Effector memory CD8-positive, alpha-beta T cell (primary cell): ENCODE measurements around the gene EZR.

Experiments
- ATAC-seq: fragments of 150-1000 bp; cut with Tn5 transposase; replicated peaks from 2 replicates; pipeline ENCODE4 v1.10.0; 2021; ENCODE audit warnings: mild to moderate bottlenecking, moderate library complexity
- DNase-seq, 3 experiments: peaks; one replicate each; pipeline ENCODE4 v3.0.0; 2021
- H3K27ac Mint-ChIP-seq, 2 donors: one replicate each; pipeline ENCODE4 v1.8.0; 2022; ENCODE audit warnings: mild to moderate bottlenecking in 2 of 2, mixed read lengths in 2 of 2, moderate library complexity in 2 of 2
- H3K27me3 Mint-ChIP-seq, 2 donors: one replicate each; pipeline ENCODE4 v1.8.0; 2022; ENCODE audit warnings: mixed read lengths in 2 of 2
- H3K36me3 Mint-ChIP-seq: one replicate; pipeline ENCODE4 v1.8.0; 2022; ENCODE audit warnings: mild to moderate bottlenecking, moderate library complexity, mixed read lengths; ENCODE audit not compliant: insufficient read depth
- H3K4me1 Mint-ChIP-seq, 2 donors: one replicate each; pipeline ENCODE4 v1.8.0; 2022; ENCODE audit warnings: low read depth in 2 of 2, mixed read lengths in 2 of 2
- H3K4me3 Mint-ChIP-seq, 2 donors: one replicate each; pipeline ENCODE4 v1.8.0; 2022; ENCODE audit warnings: mild to moderate bottlenecking in 2 of 2, mixed read lengths in 2 of 2, moderate library complexity in 2 of 2
- H3K9me3 Mint-ChIP-seq, 2 donors: one replicate each; pipeline ENCODE4 v1.8.0; 2022; ENCODE audit warnings: mixed read lengths in 2 of 2

EZR gene

DNA sequence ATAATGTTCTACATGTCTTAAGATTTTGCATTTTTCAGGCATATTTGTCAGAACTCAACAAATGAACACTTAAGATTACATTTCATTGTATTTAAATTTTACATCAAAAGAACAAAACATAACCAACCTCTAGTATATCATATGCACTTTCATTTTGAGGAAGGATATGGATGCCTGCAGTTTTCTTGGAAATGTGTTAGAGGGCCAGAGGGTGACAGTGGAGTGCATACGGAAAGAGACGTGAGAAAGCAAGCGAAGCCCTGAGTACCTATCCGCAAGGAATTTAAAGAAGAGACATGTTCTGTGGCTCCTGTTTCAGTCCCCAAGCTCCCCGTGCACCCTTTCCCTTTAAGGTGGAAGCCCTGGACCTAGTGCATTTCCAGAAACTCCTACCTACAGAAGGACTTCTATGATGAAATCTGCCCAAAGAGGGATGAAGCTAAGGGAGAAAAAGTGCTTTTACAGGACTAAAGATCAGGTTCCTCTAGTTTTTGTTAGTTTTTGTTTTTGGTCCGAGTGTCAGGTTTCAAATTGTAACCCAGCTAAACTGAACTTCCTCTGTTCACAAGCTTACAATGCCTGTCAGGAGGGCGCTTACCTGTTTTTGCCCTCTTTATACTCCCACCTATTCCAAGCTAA, 38.8 kb downstream of the EZR start:
- peak overlapping the region; percentile 38 to 54 for H3K27ac Mint-ChIP-seq
- H3K9me3 Mint-ChIP-seq = no peaks in the 10 kb centered on the region
- H3K36me3 Mint-ChIP-seq = peaks cover 99% of the 10 kb centered on the region
- H3K4me1 Mint-ChIP-seq = peaks cover 23 to 36% of the 10 kb centered on the region in 2 donors
- ATAC-seq (no peak), DNase-seq (no peak)
- no peaks in the 10 kb centered on the region for H3K27me3 Mint-ChIP-seq
- no peak overlapping the region for H3K4me3 Mint-ChIP-seq

DNA sequence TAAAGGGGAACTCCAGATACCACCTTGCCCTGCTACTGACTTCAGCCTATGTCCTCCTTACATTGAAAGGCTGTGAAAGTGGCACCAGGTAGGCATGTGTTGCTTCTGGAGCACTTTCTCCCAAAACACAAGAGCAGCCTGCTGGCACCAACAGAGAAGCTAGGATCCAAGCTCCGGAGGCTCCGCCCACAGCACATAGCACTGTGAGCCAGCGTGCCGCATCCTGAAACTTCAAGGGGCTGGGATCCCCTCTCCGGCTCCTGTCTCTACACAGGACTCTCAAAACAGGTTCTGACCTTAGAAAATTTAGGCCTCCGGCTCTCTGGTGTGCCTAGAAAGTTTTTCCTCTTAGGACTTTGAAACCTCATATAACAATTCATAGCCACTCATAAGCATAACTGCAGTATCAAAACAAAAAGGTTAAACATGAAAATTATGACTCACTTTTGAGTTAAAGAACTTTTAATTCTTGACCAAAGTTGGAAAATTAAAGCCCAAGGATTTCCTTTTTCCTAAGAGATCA, 41.1 kb downstream of the EZR start:
- Mint-ChIP-seq H3K9me3 (no peaks in the 10 kb centered on the region), H3K4me1 (peaks cover 30 to 54% of the 10 kb centered on the region in 2 donors), H3K27me3 (no peaks in the 10 kb centered on the region), H3K4me3 (no peak overlapping the region), H3K36me3 (peaks cover 99% of the 10 kb centered on the region), H3K27ac (peak overlapping the region; percentile 84 to 88)
- DNase-seq (no peak), ATAC-seq (no peak)

DNA sequence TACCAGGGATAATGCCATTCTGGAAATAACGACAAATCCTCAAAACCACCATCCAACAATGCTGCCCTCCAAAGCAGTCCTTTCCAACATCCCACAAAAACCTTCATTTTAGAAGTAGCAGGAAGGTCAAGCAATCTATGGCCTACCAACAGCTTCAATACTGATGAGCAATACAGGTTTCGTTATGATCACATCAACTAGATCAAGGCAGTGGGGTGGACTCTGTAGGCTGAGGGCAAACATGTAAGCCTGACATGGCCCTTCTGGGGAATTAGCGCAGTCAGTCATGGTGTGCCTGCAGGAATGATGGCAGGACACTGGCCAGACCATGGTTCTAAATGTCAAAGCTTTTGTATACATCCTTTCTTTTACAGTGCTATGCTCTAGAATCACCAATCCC, 41.7 kb downstream of the EZR start:
- Mint-ChIP-seq H3K4me1 (peaks cover 35 to 60% of the 10 kb centered on the region in 2 donors), H3K27ac (peak overlapping the region; percentile 65 to 84), H3K27me3 (no peaks in the 10 kb centered on the region), H3K9me3 (no peaks in the 10 kb centered on the region), H3K36me3 (peaks cover 99% of the 10 kb centered on the region), H3K4me3 (peak overlapping the region in 1 of 2 donors; percentile 0)
- DNase-seq (no peak), ATAC-seq (no peak)

DNA sequence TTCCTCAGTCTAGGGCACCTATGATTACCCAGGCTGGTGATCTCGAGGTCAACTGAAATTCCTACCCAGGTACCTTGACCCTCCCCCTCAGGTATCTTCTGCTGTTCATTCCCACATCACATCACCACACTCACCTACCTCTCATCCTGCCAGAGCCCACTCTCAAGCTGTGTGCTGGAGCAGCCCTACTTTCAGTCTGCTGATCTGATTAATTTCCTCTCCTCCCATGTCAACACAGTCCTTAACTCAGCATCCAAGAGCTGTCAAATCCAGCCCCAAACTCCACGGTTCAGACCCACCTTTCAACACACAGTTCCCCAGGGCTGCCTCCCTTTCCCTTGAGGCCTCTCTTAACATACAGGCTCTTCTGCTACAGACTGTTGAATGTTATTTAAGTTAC, 42.4 kb downstream of the EZR start:
- Mint-ChIP-seq H3K27ac (peak overlapping the region; percentile 65 to 84), H3K27me3 (no peaks in the 10 kb centered on the region), H3K36me3 (peaks cover 99% of the 10 kb centered on the region), H3K4me1 (peaks cover 43 to 66% of the 10 kb centered on the region in 2 donors), H3K4me3 (no peak overlapping the region), H3K9me3 (no peaks in the 10 kb centered on the region)
- DNase-seq = no peak
- no peak for ATAC-seq

DNA sequence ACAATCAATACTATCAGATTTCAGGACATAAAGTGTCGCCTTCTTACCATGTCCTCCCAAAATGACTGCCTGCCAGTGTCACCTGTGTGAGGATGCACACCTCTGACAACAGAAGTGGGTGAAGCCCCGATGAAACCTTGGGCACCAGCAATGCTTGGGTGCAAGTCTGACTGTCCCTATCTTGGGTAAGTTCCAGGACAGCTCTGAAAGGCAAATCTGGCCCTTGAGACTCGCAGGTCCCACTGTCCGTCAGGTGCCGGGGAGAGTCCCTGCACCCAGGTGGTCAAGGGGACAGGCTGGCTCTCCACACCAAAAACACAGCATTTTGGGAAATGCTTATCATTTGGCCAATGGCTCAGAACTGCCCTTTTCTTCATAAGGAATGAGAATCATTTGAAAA, 43.3 kb downstream of the EZR start:
- H3K36me3 Mint-ChIP-seq = peaks cover 99% of the 10 kb centered on the region
- DNase-seq (no peak), ATAC-seq (no peak)
- no peak overlapping the region for H3K4me3 Mint-ChIP-seq
- no peaks in the 10 kb centered on the region for H3K9me3 Mint-ChIP-seq
- peak overlapping the region; percentile 32 to 96 for H3K27ac Mint-ChIP-seq
- H3K4me1 Mint-ChIP-seq = peaks cover 46 to 68% of the 10 kb centered on the region in 2 donors
- H3K27me3 Mint-ChIP-seq = no peaks in the 10 kb centered on the region

DNA sequence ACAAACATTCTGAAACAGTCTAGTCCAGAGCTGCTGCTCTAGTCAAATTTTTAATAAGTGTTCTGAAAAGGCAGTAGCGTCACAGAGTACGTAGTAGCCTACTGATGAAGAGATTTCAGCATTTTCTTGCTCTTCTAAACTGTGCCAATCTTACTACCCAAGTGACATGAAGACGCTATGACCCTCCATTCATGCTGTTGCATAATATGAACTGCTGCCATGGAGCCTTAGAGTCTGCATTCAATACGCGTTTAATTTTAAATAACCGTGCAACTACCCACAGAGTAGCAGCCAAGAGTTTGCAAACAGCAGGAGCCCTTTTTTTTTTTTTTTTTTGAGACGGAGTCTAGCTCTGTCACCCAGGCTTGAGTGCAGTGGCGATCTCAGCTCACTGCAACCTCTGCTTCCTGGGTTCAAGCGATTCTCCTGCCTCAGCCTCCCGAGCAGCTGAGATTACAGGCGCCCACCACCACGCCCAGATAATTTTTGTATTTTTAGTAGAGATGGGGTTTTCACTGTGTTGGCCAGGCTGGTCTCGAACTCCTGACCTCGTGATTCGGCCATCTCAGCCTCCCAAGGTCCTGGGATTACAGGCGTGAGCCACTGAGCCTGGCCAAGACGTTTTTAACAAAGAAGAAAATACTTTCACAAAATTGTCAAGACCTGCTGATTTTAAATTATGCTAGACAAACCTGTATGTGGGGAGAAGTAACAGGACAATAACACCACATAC, 44.3 kb downstream of the EZR start:
- Mint-ChIP-seq H3K27ac (peak overlapping the region; percentile 32 to 96), H3K36me3 (peaks cover 99% of the 10 kb centered on the region), H3K4me1 (peaks cover 46 to 65% of the 10 kb centered on the region in 2 donors), H3K9me3 (no peaks in the 10 kb centered on the region), H3K27me3 (no peaks in the 10 kb centered on the region), H3K4me3 (peak overlapping the region in 1 of 2 donors; percentile 14)
- no peak for ATAC-seq
- DNase-seq = no peak

DNA sequence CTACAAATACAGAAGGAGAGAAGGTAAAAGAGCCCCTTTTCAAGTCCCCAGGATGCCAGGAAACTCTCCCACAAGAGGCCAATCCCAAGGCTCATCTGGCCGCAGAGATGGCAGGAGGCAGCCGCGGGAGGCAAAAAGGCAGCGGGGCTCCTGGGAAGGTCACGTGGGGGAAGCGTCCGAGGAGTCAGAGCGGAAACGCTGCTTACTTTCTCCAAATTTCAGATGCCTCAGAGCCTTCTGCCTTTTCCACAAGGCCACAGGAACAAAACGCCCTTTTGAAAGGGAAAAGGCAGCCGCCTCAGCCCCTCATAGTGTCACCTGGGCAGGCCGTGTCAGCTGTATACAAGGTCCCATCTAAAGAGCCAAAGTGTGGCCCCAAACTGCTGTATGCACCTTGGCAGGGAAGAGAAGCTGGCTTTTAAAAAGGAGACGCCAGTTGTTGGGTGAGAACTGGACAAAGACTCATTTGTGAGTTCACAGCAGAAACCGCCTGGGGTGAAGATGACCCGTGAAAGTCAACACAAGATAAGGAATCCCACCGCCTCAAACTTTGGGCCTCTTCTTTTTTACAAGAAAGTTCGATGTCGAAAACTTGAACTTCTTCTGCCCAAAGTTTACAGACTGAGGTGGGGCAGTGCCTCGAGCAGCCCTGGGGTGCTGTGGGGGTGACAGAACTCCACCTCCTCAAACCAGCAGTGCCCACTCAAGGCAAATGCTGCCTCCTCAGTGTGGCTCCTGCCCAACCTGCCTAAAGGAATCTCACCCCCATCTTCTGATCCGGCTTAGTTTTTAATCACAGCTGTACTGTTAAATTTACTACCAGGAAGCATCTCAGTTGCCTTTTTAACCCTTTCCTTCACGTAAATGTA, 45.4 kb downstream of the EZR start:
- Mint-ChIP-seq H3K4me1 (peaks cover 44 to 63% of the 10 kb centered on the region in 2 donors), H3K4me3 (peak overlapping the region; percentile 26 to 62), H3K36me3 (peaks cover 100% of the 10 kb centered on the region), H3K27ac (peak overlapping the region; percentile 92 to 96), H3K27me3 (no peaks in the 10 kb centered on the region), H3K9me3 (no peaks in the 10 kb centered on the region)
- no peak for DNase-seq
- no peak for ATAC-seq

DNA sequence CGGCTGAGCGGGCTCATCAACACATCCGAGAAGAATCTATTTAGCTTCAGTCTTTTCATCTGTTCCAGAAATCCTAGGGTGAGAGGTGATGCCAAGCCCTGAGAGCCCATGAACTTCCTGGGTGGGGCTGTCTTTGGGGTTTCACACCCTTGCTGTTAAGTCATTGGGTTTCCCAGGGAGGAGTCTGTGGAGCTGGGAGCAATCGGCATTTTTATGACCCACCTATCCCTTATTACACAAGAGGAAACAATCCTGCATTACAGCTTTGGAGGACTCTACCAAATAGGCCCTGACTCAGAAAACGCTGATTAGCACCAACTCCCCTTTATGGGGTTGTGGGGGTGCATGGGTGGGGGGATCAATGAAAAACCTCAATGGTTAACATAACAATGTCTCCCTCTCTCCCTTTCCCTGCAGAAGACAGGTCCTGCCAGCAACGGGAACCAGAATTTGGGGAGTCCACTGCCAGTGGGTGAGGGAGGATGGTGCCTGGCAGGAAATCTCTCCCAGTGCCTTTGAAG, 46.3 kb downstream of the EZR start:
- no peaks in the 10 kb centered on the region for H3K27me3 Mint-ChIP-seq
- H3K4me1 Mint-ChIP-seq = peaks cover 41 to 59% of the 10 kb centered on the region in 2 donors
- peak overlapping the region; percentile 26 to 62 for H3K4me3 Mint-ChIP-seq
- H3K36me3 Mint-ChIP-seq = peaks cover 100% of the 10 kb centered on the region
- peak; percentile 47 for ATAC-seq
- peak overlapping the region; percentile 92 to 96 for H3K27ac Mint-ChIP-seq
- no peaks in the 10 kb centered on the region for H3K9me3 Mint-ChIP-seq
- no peak for DNase-seq

DNA sequence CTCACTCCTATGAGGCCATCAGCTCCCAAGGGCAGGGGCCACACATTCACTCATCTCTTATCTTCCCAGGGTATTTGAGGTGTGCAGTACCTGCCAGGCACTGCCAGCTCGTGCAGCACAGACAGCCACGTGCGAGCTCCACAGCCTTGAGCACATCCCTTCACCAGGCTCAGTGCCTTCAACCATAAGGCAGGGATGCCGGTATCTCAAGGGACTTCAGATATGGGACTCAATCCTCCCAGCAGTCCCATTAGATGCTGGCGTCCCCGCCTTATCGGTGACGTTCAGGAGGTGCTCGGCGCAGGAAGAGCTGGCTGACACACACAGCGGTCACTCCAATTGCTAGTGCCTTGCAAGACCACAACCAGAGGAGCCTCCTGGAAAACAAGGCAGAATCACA, 47.0 kb downstream of the EZR start:
- ATAC-seq = no peak
- Mint-ChIP-seq H3K27me3 (no peaks in the 10 kb centered on the region), H3K9me3 (no peaks in the 10 kb centered on the region), H3K4me1 (peaks cover 38 to 55% of the 10 kb centered on the region in 2 donors), H3K4me3 (peak overlapping the region; percentile 26 to 62), H3K36me3 (peaks cover 100% of the 10 kb centered on the region), H3K27ac (peak overlapping the region; percentile 92 to 96)
- no peak for DNase-seq

DNA sequence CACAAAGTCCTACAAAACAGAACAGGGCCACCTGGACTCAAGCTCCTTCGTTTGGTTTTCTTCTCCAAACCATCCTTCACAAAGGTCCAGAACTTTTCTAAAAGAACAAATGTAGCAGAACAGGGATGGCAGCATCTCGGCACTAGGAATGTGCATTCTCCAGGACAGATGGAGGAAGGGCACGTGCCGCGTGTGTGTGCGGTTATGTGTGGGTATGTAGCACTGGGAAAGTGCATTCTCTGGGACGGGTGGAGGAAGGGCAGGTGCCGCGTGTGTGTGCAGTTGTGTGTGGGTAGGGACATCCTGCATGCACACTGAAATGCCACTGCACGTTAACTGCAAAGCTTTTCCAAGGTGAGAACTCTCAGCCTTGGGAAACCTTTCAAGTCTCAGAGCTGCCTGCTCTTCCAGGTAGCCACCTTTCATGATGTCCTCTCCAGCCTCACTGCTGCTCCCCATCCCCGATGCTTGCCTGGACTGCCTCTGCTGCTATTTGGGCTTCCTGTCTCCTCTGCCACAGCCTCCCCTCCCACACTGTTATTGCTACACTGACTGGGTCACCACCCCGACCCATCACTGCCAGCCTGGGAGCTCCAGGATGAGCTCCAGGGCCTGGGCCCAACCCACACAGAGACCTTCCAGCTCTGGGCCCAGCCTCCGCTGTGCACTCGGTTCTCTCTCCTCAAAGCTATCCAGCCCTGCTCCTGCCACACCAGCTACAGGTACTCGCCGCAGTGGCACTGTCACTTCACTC, 47.6 kb downstream of the EZR start:
- peaks cover 35 to 50% of the 10 kb centered on the region in 2 donors for H3K4me1 Mint-ChIP-seq
- DNase-seq = no peak
- peak; percentile 11 for ATAC-seq
- peak overlapping the region; percentile 92 to 96 for H3K27ac Mint-ChIP-seq
- H3K9me3 Mint-ChIP-seq = no peaks in the 10 kb centered on the region
- H3K4me3 Mint-ChIP-seq = peak overlapping the region; percentile 26 to 62
- peaks cover 100% of the 10 kb centered on the region for H3K36me3 Mint-ChIP-seq
- H3K27me3 Mint-ChIP-seq = no peaks in the 10 kb centered on the region

DNA sequence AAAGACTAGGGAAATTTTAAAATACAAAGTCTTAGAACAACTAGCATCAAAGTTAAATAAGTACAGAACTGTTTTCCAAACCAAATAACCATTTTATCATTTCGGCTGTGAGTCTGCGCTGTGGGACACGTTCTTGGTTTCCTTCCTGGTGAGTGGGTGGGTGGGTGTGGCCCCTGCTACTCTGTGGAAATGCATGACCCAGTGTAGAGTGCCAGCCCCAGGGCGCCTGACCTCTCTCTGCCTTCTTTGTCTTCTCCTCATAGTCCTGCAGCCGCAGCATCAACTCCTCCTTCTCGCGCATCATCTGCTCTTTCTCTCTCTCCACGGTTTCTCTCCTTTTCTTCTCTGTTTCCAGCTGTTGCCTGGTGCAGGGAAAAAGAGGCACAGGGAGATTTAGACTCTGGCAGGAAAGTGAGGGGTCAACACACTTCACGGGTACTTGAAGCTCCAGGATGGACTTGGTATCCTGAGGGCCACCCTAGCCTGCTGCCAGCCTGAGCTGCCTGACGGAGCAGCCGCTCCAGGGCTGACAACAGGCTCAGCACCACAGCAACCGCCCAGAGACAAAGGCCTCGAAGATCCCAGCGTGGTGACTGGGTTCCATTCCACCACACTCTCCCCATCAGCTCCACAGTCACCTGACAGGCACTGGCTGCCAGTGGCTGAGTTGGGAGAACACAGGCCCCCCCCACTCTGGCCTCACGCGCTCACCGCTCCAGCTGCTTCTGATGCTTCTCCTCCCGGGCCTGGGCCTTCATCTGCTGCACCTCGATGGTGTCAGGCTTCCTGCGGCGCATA, 48.4 kb downstream of the EZR start:
- H3K9me3 Mint-ChIP-seq = no peaks in the 10 kb centered on the region
- no peaks in the 10 kb centered on the region for H3K27me3 Mint-ChIP-seq
- DNase-seq (no peak), ATAC-seq (no peak)
- peaks cover 100% of the 10 kb centered on the region for H3K36me3 Mint-ChIP-seq
- peaks cover 35 to 49% of the 10 kb centered on the region in 2 donors for H3K4me1 Mint-ChIP-seq
- H3K4me3 Mint-ChIP-seq = peak overlapping the region; percentile 31 to 56
- H3K27ac Mint-ChIP-seq = peak overlapping the region; percentile 92 to 96
